A673 (cell line): ENCODE measurements around the gene ST7. TPM values are rescaled to one million over a fixed set of nuclear protein-coding genes. Genes with fewer than 3 reads are reported as not detected.

Source experiments
- BruUV-seq: library from RNA; stranded (reverse); fragments of 400-500 nt; replicated peaks from 2 replicates; lab custom pipeline; 2021; lab: Mats Ljungman, UMichigan
- CTCF ChIA-PET: fragments of 300-600 bp; sonication (Branson Sonifier 250); formaldehyde crosslinking; loops from one replicate; lab custom pipeline; 2022; ENCODE audit warnings: antibody characterized with exemption; lab: Charles Lee
- POLR2A ChIA-PET: fragments of 300-600 bp; sonication (Branson Sonifier 250); formaldehyde crosslinking; loops from one replicate; lab custom pipeline; 2022; ENCODE audit warnings: antibody characterized with exemption; ENCODE audit not compliant: low non-redundant PET; lab: Charles Lee
- DNase-seq: peaks from one replicate; pipeline ENCODE4 v3.0.0-alpha.2; 2015; ENCODE audit warnings: low spot score
- H3K27ac ChIP-seq: fragments of 200-600 bp; sonication (generic); 2 replicates; pipeline ENCODE4 v1.5.1; 2016; ENCODE audit warnings: mixed run types, low read depth, mild to moderate bottlenecking, mixed read lengths, antibody characterized with exemption, low read length; ENCODE audit not compliant: poor library complexity, severe bottlenecking
- H3K27me3 ChIP-seq: fragments of 200-600 bp; sonication (generic); replicated peaks from 2 replicates; pipeline ENCODE4 v1.6.1; 2017; ENCODE audit warnings: mixed run types, low read depth, mild to moderate bottlenecking, mixed read lengths, antibody characterized with exemption, low read length; ENCODE audit not compliant: insufficient read depth, poor library complexity
- H3K36me3 ChIP-seq: fragments of 200-600 bp; sonication (generic); 2 replicates; pipeline ENCODE4 v1.6.1; 2016; ENCODE audit warnings: mixed run types, mild to moderate bottlenecking, mixed read lengths, antibody characterized with exemption, low read length; ENCODE audit not compliant: insufficient read depth, poor library complexity, severe bottlenecking
- H3K4me1 ChIP-seq: fragments of 200-600 bp; sonication (generic); 2 replicates; pipeline ENCODE4 v1.6.1; 2017; ENCODE audit warnings: mixed run types, mild to moderate bottlenecking, mixed read lengths, antibody characterized with exemption, low read length; ENCODE audit not compliant: insufficient read depth, poor library complexity, severe bottlenecking
- H3K4me3 ChIP-seq: fragments of 200-600 bp; sonication (generic); 2 replicates; pipeline ENCODE4 v1.5.1; 2016; ENCODE audit warnings: low read depth, mixed run types, mild to moderate bottlenecking, mixed read lengths, low read length; ENCODE audit not compliant: poor library complexity, severe bottlenecking
- H3K9me3 ChIP-seq: fragments of 200-600 bp; sonication (generic); 2 replicates; pipeline ENCODE4 v1.6.1; 2016; ENCODE audit warnings: mixed run types, low read depth, mild to moderate bottlenecking, mixed read lengths, antibody characterized with exemption, low read length; ENCODE audit not compliant: poor library complexity, severe bottlenecking
- CTCF ChIP-seq: fragments of 300-800, 200-600 bp; sonication (generic); conservative IDR thresholded peaks from 2 replicates; pipeline ENCODE4 v1.5.1; 2017; ENCODE audit warnings: low read depth, mild to moderate bottlenecking, antibody characterized with exemption, low read length, moderate library complexity, mixed read lengths
- EZH2 ChIP-seq: fragments of 200-600 bp; sonication (generic); IDR thresholded peaks from 2 replicates; pipeline ENCODE4 v1.6.1; 2017; ENCODE audit warnings: borderline replicate concordance, low read depth, mild to moderate bottlenecking, mixed read lengths, antibody characterized with exemption, low read length; ENCODE audit not compliant: poor library complexity, severe bottlenecking
- intact Hi-C: fragments of 100-400 bp; cut with micrococcal nuclease; formaldehyde crosslinking; loops from one replicate; pipeline ENCODE4 v1.10.0; 2022; ENCODE audit not compliant: unreplicated experiment
- total RNA-seq: library from RNA; stranded (reverse); gene quantifications from 2 replicates; pipeline ENCODE4 v1.2.3, GENCODE V29; 2021

ST7 gene
- total RNA-seq, 1 experiment from 2014 or later: 24.3 TPM

GRCh38 chr7:116911801-116912200 is 41.5 kb upstream of the ST7 start:
- DNase-seq: no peak
- H3K9me3 ChIP-seq: no peaks in the 10 kb centered on the region
- peaks cover 42% of the 10 kb centered on the region for H3K36me3 ChIP-seq
- POLR2A ChIA-PET: no interaction called here
- intact Hi-C loops: no loop called here
- no TSS peak for BruUV-seq
- TF ChIP-seq CTCF (no peak), EZH2 (no peak)
- no peaks in the 10 kb centered on the region for H3K4me1 ChIP-seq
- no peak overlapping the region for H3K4me3 ChIP-seq
- no peaks in the 10 kb centered on the region for H3K27me3 ChIP-seq
- CTCF ChIA-PET: no interaction called here
- no peak overlapping the region for H3K27ac ChIP-seq

DNA sequence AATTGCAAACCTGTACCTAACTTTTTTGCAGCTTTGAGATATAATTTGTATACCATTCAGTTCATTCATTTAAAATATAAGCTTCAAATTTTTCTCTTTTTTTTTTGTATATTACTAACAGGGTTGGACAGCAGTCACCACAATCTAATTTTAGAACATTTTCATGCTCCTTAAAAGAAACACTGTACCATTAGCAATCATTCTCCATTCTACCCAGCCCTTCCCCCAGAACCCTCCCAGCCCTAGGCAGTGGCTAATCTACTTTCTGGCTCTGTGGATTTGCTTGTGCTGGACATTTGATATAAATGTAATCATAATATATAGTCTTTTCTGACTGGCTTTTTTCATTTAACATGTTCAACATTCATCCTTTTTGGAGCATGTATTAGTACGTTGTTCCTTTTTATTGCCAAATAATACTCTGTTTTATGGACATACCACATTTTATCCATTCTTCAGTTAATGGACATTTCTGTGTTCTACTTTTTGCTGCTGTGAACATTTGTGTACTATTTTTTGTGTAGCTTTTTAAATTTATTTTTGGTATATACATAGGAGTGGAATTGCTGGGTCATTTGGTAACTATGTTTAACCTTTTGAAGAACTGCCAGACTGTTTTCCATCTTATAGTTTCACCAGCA is 40.9 kb upstream of the ST7 start:
- intact Hi-C loops: no loop called here
- no peaks in the 10 kb centered on the region for H3K4me1 ChIP-seq
- no peak overlapping the region for H3K4me3 ChIP-seq
- H3K9me3 ChIP-seq: no peaks in the 10 kb centered on the region
- CTCF ChIA-PET: no interaction called here
- peaks cover 45% of the 10 kb centered on the region for H3K36me3 ChIP-seq
- BruUV-seq: no TSS peak
- POLR2A ChIA-PET: no interaction called here
- DNase-seq: no peak
- TF ChIP-seq CTCF (no peak), EZH2 (no peak)
- H3K27ac ChIP-seq: no peak overlapping the region
- no peaks in the 10 kb centered on the region for H3K27me3 ChIP-seq

GRCh38 chr7:116918704-116919103 is 34.6 kb upstream of the ST7 start:
- Histone ChIP-seq H3K4me3 (no peak overlapping the region), H3K4me1 (no peaks in the 10 kb centered on the region), H3K27me3 (no peaks in the 10 kb centered on the region), H3K36me3 (peaks cover 43% of the 10 kb centered on the region), H3K27ac (no peak overlapping the region), H3K9me3 (no peaks in the 10 kb centered on the region)
- POLR2A ChIA-PET: no interaction called here
- CTCF ChIA-PET: no interaction called here
- TF ChIP-seq EZH2: no peak
- TF ChIP-seq CTCF: no peak
- intact Hi-C loops: no loop called here
- no peak for DNase-seq
- BruUV-seq: no TSS peak
